HG02759 (cell line): ENCODE measurements around the gene ZBTB46.
A peak's percentile ranks its signal among the peaks of the same experiment; 100 is the strongest.

Experiments used
- ATAC-seq: cut with Tn5 transposase; IDR thresholded peaks from one replicate; pipeline ENCODE4 v1.9.1; 2021; ENCODE audit warnings: mild to moderate bottlenecking, moderate library complexity; ENCODE audit not compliant: unreplicated experiment

ZBTB46 gene

DNA sequence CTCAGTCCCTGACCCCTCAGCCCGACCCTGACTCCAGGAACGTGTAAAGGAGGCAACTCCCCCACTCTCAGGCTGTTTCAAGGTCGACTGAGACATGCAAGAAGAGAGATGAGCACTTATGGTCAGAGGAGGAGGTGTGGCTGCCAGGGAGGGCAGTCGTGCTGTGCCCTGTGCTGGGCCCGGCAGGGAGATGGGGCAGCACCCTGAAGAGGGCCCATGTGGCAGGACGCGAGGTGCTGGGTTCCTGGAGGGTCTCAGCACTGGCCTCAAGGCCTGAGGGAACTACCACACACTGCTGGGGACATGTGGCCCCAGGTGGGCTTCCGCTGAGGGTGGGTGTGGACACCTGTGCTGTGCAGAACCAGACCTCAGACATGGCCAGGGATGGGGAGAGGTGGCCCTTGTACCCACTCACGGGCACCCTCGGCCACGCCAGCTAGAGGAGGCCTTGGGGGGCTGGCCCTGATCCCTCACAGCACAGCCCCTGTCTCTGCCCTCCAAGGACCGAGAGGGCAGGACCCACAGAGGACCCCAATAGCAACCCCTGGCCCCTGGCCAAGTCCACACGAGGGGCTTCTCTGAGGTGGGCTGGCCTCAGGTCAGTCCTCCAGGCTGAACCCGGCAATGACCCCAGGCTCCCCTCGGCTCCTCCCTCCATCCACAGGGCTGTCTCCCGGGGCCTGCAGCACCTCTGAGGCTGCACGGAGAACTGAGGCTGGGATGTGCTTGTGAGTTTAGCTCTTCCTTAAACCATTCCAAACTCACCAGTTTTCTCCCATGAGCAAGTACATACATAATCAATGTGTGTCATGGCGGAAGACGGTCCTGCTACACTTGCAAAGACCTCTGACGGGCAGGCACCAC is 82.8 kb downstream of the ZBTB46 start:
- ATAC-seq = no peak

DNA sequence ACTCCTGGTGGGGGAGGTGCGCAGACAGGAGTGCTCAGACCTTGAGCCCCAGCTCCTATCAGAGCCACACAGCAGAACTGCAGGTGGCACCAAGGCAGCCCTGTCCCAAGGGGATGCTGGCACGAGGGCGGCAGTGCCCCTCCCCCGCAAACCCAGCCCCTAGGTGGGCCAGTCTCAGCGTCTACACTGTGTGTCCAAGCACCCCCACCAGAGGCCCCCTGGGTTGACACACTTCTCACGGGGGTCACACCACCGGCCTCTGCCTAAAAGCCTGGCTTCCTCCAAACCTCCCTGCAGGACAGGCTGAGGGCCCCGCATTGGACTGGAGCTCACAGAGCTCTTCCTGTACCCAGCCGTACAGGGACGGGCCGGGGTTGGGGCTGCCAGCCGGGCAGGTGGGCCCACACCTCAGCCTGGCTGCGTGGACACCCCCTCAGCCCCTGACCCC is 83.4 kb downstream of the ZBTB46 start:
- no peak for ATAC-seq

DNA sequence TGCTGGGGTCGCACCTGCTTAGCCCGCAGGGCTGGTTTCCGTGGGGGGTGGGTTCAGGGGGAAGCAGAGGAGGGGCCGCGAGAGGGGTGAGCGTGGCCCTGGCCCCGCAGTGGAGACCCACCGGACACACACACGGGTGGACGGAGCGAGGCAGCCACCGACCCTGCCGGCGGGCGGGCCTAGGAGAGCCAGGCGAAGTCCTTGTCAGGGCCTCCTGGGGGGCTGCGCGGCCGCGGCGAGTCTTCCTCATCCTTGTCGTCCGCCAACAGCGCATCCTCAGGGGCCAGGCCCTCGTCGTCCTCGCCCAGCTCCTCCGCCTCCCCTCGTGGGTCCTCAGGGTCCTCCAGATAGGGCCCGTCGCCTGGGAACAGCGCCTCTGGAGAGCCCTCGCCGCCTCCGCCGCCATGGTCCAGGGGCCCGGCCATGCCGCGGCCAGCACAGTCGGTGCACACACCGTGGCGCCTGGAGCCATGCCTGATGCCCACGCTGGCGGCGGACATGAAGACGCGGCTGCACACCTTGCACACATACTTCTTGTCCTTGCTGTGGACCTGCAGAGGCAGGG is 84.2 kb downstream of the ZBTB46 start:
- no peak for ATAC-seq

DNA sequence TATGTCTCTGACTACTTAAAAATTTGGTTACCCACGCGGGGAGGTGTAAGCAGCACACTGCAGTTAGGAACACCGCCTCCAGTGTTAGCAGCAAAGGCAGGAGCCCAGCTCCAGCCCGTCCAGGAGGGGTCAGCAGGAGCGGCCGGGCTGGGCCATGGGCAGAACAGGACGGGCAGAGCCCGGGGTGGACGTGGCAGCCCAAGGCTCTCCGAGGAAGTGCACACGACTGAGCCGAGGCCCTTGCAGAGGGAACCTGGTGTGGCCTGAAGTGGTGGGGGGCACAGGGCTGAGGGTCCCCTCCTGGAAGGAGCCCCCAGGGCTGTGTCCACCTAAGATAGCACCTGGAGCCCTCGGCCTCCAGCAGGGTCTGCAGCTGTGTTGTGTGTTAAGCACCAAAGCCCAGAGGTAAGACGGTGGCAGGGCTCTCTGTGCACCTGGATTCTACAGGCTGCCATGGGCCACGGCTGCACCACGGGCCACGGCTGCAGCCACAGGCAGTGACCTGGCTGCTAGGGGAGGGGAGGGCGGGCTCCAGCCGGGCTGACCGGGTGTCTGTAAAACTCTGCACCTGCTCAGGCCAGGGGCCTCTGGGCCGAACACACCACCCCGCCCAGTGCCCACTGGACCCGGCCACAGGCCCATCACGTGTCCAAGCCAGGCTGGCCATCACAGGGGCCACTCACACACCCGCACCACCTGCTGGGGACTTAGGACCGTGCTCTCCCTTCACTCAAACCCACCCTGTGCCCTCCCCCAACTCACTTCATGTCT is 84.9 kb downstream of the ZBTB46 start:
- no peak for ATAC-seq

DNA sequence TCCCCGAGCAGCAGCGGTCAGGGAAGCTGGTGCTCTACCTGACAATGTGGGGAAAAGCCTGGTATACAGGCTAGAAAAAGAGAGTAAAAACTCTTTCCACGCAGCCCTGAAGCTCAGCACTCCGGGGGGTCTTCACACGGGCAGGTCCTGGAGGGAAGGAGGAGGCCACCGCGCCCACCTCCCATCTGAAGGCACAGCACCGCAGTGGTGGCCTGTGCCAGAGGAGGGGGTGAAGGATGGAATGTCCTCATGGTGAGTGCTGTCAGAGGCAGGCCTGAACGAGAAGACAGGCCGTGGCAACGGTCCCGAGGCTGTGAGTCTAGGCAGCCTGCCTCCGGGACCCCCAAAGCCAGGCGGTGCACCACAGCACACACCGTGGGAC is 85.6 kb downstream of the ZBTB46 start:
- no peak for ATAC-seq

DNA sequence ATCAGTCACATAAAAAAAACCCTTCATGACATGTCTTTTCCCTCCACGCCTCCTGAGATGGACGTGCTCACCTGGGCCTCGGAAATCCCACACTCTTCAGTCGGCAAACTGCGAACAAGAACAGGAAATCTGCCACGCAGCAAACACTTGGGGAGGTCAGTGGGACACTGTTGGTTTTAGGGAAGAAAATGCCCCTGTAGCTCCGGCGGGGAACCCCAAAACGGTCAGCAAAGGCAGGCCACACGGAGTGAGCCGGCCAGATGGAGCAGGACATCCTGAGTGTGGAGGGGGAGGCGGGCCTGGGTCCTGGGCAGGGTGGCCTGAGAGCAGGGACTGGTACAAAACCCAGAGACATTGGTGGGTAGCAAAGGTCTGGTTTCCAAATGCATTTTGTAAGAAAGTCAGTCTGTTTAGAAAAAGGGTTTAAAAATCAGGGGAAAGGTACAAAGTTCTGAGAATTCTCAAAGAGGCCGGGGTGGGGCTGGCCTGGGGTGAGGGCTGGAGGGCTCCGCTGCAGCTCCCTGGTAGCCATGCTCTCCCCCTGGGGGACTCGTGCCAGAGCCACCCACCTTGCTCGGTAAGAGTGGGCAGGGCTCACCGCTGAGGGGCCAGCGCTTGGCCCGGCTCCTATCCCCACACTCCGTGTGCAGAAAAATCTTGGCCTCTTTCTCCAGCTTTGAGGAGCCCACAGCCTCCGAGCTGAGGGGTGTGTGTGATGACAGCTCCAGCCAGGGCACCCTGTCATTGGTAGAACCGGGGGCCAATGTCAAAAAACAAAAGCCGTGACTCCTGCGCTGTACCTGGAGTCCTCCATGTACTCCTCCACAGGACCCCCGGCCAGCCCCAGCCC is 86.3 kb downstream of the ZBTB46 start:
- no peak for ATAC-seq

DNA sequence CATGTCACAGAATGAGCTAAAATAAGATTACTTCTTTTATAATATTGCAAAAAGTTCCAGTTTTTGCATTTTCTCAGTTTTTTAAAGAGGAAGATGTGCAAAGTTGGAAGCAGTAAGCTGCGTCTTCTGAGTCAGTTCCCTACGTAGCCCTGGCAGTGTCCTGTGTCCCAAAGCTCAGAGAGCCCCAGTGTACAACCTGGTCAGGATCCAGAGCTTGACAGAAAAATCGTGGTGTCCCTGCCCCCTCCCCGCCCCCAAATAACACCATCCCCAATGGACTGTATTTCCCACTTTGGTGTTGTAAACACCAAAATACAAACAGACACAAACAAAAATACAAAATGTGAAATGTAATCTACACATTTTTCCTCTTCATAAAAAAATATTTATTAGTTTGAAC is 86.9 kb downstream of the ZBTB46 start:
- ATAC-seq = no peak

DNA sequence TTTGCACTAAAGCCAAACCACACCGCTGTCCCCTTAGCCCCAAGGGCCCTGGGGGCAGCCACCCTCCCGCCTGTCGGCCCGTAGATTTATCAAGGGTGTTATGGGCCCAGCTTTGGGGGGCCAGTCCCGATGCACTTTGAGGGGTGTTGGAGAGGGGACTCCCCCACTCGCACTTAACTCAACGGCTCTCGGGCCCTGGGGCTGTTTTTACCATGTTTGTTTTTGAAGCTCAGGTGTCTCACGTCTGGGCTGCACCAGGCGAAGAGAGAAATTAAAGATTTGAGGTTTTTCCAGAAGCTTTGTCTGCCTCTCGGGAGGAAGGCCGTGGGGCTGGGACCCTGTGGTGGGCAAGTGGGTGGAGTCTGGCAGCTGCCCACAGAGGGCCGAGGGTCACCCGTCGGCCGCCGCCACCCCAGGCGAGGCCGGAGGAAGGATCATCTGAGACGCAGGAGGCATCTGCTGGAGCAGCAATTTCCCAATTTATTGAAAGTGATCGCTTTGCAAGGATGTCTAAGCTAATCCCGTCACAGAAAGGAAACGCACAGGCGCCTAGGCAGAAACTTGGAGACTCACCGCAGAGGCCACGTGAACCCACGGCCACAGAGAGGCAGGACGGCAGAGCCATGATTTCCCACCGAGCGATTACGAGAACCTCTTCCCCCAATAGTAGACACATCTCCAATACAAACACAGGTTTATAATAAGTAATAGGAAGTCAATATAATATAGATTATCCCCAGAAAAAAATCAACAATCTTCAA is 87.7 kb downstream of the ZBTB46 start:
- ATAC-seq = no peak

DNA sequence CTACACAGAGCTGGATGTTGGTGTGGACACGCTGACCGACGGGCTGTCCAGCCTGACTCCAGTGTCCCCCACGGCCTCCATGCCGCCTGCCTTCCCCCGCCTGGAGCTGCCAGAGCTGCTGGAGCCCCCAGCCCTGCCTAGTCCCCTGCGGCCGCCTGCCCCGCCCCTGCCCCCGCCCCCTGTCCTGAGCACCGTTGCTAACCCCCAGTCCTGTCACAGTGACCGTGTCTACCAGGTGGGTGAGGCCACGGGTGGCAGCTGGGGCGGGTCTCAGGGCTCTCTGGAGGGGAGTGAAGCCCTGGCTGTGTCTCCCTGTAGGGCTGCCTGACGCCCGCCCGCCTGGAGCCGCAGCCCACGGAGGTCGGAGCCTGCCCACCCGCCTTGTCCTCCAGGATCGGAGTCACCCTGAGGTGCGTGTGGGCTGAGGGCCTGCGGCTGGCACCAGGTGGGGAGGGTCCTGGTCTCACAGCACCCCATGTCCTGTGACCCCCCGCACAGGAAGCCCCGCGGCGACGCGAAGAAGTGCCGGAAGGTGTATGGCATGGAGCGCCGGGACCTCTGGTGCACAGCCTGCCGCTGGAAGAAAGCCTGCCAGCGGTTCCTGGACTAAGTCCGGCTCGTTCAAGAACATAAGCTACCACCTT is 88.6 kb downstream of the ZBTB46 start:
- no peak for ATAC-seq

DNA sequence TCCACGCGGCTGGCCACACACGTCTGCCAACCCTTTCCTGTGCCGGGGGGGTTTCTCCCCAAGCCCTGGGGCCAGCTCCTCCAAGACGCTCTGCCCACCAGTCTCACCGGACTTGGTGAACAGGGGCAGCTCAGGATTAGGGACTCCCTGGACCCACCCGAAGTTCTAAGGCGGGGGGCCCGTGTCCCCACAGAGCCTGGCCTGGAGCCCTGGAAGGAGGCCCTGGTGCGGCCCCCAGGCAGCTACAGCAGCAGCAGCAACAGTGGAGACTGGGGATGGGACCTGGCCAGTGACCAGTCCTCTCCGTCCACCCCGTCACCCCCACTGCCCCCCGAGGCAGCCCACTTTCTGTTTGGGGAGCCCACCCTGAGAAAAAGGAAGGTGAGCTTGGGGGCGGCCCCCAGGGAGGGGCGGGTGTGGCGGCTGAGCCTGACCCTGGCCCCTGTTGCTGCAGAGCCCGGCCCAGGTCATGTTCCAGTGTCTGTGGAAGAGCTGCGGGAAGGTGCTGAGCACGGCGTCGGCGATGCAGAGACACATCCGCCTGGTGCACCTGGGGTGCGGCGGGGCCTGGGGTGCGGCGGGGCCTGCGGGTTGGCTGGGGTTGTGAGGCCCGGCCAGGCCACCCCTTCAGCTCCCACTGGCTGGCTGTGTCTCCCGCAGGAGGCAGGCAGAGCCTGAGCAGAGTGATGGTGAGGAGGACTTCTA is 89.2 kb downstream of the ZBTB46 start:
- ATAC-seq = no peak

DNA sequence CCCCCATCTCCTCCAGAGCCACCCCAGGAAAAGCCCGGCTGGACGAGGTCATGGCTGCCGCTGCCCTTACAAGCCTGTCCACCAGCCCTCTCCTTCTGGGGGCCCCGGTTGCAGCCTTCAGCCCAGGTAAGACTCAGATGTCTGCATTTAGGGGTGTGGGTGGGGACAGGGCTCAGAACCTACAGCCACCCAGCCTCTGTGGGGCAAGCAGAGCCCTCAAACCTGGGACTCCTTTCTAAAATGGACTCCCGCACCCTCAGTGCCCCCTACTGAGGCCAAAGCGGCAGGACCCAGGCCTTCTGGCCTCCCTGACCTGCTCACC is 89.7 kb downstream of the ZBTB46 start:
- no peak for ATAC-seq

DNA sequence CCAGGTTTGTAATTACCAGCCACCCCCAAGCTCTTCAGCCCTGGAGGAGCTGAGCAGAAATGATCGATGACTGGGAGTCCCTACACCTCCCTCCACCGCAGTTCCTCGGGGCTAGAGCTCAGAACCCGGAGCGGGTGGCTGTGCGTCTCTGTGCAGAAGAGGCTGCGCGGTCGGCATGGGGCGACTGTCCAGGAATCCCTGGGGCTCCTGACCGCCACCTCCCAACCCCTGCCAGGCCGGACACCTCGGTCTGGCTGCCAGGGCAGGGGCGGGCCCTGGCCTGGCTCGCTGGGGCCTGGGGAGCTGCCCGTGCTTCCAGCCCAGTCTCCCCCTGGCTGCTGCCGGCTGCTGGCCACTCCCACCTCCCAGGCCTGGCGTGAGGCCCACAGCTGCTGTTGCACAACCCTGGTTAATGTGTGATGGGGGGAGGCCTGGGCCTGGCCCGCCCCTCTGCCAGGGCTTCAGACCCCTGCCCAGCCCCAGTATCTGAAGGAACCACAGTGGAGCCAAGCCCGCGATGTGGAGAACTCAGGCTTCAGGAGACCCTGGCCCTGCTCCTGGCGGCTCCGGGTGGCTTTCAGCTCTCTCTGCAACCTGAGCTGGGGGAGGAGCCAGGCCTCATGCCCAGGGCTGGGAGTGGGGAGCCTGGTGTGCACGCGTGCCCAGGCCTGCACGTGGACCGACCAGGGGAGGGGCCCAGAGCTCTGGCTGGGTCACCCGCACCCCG is 90.3 kb downstream of the ZBTB46 start:
- ATAC-seq = no peak

DNA sequence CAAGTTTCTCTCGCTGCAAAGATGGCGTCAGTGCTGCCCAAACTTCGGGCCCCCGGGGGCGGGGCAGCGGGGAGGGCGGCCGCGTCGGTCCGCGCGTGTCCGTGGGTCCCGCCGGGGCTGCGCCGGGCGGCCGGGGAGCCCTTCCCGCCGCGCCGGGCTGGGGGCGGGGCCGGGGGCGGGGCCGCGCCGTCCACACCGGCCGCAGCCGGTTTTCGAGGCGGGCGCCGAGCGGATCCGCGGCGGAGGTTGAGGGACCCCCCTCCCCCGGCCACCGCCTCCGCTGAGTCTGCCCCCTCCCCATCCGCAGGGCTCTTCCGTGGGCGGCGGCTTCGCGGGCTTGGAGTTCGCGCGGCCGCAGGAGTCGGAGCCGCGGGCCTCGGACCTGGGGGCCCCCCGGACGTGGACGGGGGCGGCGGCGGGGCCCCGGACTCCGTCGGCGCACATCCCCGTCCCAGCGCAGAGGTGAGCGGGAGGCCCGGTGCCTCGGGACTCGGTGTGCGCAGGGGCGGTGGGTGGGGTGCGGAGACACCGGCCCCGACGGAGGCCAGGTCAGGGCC is 90.9 kb downstream of the ZBTB46 start:
- peak; percentile 25 for ATAC-seq

DNA sequence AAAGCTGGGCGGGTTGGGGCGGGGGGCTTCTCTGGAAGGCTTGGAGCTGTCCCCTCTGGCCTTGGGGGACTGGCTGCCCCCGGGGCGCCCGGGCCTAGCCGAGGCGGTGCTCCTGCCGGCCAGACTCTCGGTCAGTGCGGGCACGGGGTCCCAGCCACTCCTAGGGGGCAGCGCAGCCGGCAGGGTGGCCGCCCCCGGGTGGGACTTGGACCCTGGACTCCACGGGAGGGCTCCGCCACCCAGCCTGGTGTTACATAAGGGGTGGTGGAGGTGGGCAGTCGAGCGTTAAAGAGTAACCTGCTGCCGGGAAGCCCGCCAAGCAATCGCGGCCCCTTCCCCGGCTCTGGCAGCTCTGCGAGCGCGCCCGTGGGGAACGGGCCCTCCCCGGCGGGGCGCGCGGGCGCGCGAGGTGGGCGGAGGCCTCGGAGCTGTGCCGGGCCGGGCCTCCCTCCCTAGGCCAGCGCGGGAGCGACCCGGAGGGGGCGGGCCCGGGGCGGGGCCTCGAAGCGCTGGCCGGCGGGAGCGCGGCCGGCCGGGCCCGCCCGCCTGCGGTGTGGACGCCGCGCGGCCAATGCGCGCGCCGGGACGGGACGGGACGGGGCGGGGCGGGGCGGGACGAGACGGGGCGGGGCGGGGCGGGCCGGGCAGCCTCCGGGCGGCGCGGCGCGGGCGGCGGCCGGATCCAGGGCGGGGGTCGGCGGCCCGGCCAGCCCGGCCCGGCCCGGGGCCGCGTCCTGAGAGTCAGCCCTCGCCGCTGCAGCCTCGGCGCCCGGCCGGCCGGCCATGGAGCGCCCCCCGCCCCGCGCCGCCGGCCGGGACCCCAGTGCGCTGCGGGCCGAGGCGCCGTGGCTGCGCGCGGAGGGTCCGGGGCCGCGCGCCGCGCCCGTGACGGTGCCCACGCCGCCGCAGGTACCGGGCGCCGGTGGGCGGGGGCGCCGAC is 91.7 kb downstream of the ZBTB46 start, which contains the start of gene SLC2A4RG:
Gene SLC2A4RG, plus strand, starts transcription at position 647 of the 940 bp plus-strand sequence. Its CDS starts 137 bp downstream, at position 784.
- ATAC-seq = peak; percentile 55

DNA sequence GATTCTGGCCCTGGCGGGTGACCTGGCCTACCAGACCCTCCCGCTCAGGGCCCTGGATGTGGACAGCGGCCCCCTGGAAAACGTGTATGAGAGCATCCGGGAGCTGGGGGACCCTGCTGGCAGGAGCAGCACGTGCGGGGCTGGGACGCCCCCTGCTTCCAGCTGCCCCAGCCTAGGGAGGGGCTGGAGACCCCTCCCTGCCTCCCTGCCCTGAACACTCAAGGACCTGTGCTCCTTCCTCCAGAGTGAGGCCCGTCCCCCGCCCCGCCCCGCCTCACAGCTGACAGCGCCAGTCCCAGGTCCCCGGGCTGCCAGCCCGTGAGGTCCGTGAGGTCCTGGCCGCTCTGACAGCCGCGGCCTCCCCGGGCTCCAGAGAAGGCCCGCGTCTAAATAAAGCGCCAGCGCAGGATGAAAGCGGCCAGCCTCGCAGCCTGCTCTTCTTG is 92.4 kb downstream of the ZBTB46 start:
- ATAC-seq = no peak

DNA sequence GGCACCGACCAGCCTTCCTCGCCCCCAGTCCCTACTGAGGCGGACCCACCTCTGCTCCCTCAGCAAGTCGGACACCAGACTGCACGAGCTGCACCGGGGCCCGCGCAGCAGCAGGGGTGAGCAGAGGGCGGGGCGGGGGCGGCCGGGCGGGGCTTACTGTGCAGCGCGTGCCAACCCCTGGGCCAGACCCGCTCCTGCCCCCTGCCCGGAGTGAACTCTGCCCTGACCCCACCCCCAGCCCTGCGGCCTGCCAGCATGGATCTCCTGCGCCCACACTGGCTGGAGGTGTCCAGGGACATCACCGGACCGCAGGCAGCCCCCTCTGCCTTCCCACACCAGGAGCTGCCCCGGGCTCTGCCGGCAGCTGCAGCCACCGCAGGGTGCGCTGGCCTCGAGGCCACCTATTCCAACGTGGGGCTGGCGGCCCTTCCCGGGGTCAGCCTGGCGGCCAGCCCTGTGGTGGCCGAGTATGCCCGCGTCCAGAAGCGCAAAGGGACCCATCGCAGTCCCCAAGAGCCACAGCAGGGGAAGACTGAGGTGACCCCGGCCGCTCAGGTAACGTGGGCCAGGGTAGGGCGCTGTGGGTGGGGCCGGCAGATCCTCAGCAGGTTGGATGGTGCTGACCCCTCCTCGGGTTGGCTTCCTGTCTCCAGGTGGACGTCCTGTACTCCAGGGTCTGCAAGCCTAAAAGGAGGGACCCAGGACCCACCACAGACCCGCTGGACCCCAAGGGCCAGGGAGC is 92.9 kb downstream of the ZBTB46 start:
- no peak for ATAC-seq

DNA sequence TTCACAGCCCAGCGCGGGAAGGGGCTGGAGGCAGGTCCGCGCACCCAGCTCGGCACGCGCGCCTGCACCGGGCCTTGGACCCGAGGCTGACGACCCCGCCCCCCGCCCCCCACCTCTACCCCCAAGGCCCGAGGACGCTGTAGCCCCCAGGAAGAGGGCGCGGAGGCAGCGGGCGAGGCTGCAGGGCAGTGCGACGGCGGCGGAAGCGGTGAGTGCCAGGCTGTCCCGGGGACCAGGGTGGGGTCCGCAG is 93.4 kb downstream of the ZBTB46 start:
- no peak for ATAC-seq
